Measurements from ENCODE around the gene NUCKS1.

- TF ChIP-seq, protein P1, sequence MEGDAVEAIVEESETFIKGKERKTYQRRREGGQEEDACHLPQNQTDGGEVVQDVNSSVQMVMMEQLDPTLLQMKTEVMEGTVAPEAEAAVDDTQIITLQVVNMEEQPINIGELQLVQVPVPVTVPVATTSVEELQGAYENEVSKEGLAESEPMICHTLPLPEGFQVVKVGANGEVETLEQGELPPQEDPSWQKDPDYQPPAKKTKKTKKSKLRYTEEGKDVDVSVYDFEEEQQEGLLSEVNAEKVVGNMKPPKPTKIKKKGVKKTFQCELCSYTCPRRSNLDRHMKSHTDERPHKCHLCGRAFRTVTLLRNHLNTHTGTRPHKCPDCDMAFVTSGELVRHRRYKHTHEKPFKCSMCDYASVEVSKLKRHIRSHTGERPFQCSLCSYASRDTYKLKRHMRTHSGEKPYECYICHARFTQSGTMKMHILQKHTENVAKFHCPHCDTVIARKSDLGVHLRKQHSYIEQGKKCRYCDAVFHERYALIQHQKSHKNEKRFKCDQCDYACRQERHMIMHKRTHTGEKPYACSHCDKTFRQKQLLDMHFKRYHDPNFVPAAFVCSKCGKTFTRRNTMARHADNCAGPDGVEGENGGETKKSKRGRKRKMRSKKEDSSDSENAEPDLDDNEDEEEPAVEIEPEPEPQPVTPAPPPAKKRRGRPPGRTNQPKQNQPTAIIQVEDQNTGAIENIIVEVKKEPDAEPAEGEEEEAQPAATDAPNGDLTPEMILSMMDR (IDR thresholded peaks at IDR 0.05 in 2 of 3, conservative IDR thresholded peaks at IDR 0.05 in 1 of 3; ENCODE audit: borderline replicate concordance in 1 of 3, insufficient read depth in 1 of 3, low read depth in 2 of 3, low read length in 2 of 3) = no peak
- TF ChIP-seq MAX (IDR thresholded peaks at IDR 0.05) = no peak
- no peak for TF ChIP-seq TCF7L2 (IDR thresholded peaks at IDR 0.05; ENCODE audit: borderline replicate concordance, extremely low read depth, insufficient read depth, insufficient read length)
- TF ChIP-seq, protein P2, sequence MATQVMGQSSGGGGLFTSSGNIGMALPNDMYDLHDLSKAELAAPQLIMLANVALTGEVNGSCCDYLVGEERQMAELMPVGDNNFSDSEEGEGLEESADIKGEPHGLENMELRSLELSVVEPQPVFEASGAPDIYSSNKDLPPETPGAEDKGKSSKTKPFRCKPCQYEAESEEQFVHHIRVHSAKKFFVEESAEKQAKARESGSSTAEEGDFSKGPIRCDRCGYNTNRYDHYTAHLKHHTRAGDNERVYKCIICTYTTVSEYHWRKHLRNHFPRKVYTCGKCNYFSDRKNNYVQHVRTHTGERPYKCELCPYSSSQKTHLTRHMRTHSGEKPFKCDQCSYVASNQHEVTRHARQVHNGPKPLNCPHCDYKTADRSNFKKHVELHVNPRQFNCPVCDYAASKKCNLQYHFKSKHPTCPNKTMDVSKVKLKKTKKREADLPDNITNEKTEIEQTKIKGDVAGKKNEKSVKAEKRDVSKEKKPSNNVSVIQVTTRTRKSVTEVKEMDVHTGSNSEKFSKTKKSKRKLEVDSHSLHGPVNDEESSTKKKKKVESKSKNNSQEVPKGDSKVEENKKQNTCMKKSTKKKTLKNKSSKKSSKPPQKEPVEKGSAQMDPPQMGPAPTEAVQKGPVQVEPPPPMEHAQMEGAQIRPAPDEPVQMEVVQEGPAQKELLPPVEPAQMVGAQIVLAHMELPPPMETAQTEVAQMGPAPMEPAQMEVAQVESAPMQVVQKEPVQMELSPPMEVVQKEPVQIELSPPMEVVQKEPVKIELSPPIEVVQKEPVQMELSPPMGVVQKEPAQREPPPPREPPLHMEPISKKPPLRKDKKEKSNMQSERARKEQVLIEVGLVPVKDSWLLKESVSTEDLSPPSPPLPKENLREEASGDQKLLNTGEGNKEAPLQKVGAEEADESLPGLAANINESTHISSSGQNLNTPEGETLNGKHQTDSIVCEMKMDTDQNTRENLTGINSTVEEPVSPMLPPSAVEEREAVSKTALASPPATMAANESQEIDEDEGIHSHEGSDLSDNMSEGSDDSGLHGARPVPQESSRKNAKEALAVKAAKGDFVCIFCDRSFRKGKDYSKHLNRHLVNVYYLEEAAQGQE (IDR thresholded peaks at IDR 0.05; ENCODE audit: low read depth) = no peak
- TF ChIP-seq POLR2A (IDR thresholded peaks at IDR 0.05; ENCODE audit: borderline replicate concordance, extremely low read depth, insufficient read depth, insufficient read length) = no peak
- no peak for TF ChIP-seq POLR2AphosphoS5 (IDR thresholded peaks at IDR 0.05; ENCODE audit: low read depth, low read length)
- no peak for TF ChIP-seq ZNF274 (IDR thresholded peaks at IDR 0.05; ENCODE audit: low read depth, low read length)
- TF ChIP-seq SRF (IDR thresholded peaks at IDR 0.05; ENCODE audit: low read depth) = no peak
- TF ChIP-seq RAD21 (IDR thresholded peaks at IDR 0.05; ENCODE audit: low read depth) = no peak
- TF ChIP-seq JUND (IDR thresholded peaks at IDR 0.05) = no peak
- TF ChIP-seq, protein P3, sequence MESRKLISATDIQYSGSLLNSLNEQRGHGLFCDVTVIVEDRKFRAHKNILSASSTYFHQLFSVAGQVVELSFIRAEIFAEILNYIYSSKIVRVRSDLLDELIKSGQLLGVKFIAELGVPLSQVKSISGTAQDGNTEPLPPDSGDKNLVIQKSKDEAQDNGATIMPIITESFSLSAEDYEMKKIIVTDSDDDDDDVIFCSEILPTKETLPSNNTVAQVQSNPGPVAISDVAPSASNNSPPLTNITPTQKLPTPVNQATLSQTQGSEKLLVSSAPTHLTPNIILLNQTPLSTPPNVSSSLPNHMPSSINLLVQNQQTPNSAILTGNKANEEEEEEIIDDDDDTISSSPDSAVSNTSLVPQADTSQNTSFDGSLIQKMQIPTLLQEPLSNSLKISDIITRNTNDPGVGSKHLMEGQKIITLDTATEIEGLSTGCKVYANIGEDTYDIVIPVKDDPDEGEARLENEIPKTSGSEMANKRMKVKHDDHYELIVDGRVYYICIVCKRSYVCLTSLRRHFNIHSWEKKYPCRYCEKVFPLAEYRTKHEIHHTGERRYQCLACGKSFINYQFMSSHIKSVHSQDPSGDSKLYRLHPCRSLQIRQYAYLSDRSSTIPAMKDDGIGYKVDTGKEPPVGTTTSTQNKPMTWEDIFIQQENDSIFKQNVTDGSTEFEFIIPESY (IDR thresholded peaks at IDR 0.05; ENCODE audit: extremely low read depth, insufficient replicate concordance, low read length) = no peak
Measured at GRCh38 chr1:205719015-205719414, 31.0 kb downstream of the NUCKS1 start.
